H1 (cell line): ENCODE results near the gene AGFG2.

Experiments
- BCL11A ChIP-seq, 2 experiments: IDR thresholded peaks; one replicate each; pipeline ENCODE4 v1.6.1; 2011; ENCODE audit warnings: low read depth in 2 of 2, low read length in 2 of 2, mild to moderate bottlenecking in 2 of 2
- CHD2 ChIP-seq: IDR thresholded peaks from 2 replicates; pipeline ENCODE4 v1.6.1; 2012; ENCODE audit warnings: low read length, improper control_type of control experiment
- CREB1 ChIP-seq: IDR thresholded peaks from 2 replicates; pipeline ENCODE4 v1.6.1; 2012; ENCODE audit warnings: inconsistent platforms
- CTCF ChIP-seq, 3 experiments: IDR thresholded peaks; 1 replicate in 2 of 3; 2 replicates in 1 of 3; pipeline versions ENCODE4 v1.5.1 to v1.6.1; 2011; ENCODE audit warnings: low read length in 3 of 3, mild to moderate bottlenecking in 3 of 3, inconsistent platforms in 2 of 3, low read depth in 1 of 3, moderate library complexity in 1 of 3; ENCODE audit not compliant: insufficient read depth in 1 of 3; ENCODE audit errors: control extremely low read depth in 1 of 3
- HDAC6 ChIP-seq: IDR thresholded peaks from one replicate; pipeline ENCODE4 v1.7.1; 2012; ENCODE audit warnings: low read depth, mild to moderate bottlenecking, inconsistent platforms, low read length, moderate library complexity
- KDM1A ChIP-seq: fragments of 200-600, 300-600 bp; sonication (generic); IDR thresholded peaks from 2 replicates; pipeline ENCODE4 v1.7.1; 2016; ENCODE audit warnings: mild to moderate bottlenecking, low read length, borderline replicate concordance
- PHF8 ChIP-seq: fragments of 200-600 bp; sonication (generic); conservative IDR thresholded peaks from 2 replicates; pipeline ENCODE4 v1.7.1; 2012; ENCODE audit warnings: low read depth, mild to moderate bottlenecking, inconsistent platforms, low read length, moderate library complexity
- TAF7 ChIP-seq: optimal IDR thresholded peaks from 2 replicates; pipeline ENCODE3; 2011; ENCODE audit warnings: low read depth, mild to moderate bottlenecking, inconsistent platforms, low read length, moderate library complexity, borderline replicate concordance
- TBP ChIP-seq: IDR thresholded peaks from 2 replicates; pipeline ENCODE4 v1.6.1; 2011; ENCODE audit warnings: low read depth, low read length, improper control_type of control experiment
- TF ChIP-seq, protein P1 (sequence below): IDR thresholded peaks from 2 replicates; pipeline ENCODE4 v1.6.1; 2011; ENCODE audit warnings: low read length, improper control_type of control experiment
- TF ChIP-seq, protein P2 (sequence below): IDR thresholded peaks from 2 replicates; pipeline ENCODE4 v1.6.1; 2012; ENCODE audit warnings: inconsistent platforms

GRCh38 chr7:100544386-100544785 lies 5.4 kb downstream of the AGFG2 start:
- TF ChIP-seq TAF7 (no peak), BCL11A (IDR thresholded peaks at IDR 0.05; ENCODE audit: low read depth in 2 of 2, low read length in 2 of 2) (no peak), CTCF (IDR thresholded peaks at IDR 0.05; ENCODE audit: control extremely low read depth in 1 of 3, insufficient read depth in 1 of 3, low read depth in 1 of 3, low read length in 3 of 3) (no peak), PHF8 (no peak), HDAC6 (no peak), TBP (no peak), KDM1A (no peak), CREB1 (no peak), CHD2 (no peak)
- TF ChIP-seq, protein P1, sequence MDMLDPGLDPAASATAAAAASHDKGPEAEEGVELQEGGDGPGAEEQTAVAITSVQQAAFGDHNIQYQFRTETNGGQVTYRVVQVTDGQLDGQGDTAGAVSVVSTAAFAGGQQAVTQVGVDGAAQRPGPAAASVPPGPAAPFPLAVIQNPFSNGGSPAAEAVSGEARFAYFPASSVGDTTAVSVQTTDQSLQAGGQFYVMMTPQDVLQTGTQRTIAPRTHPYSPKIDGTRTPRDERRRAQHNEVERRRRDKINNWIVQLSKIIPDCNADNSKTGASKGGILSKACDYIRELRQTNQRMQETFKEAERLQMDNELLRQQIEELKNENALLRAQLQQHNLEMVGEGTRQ = no peak
- TF ChIP-seq, protein P2, sequence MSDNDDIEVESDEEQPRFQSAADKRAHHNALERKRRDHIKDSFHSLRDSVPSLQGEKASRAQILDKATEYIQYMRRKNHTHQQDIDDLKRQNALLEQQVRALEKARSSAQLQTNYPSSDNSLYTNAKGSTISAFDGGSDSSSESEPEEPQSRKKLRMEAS = no peak
